SKM-1 treated with dmso at 0.1 percent for 144 hours (cell line): ENCODE measurements around the gene URM1.
"Not testable (repeated sequence)": the region's sequence is repeated elsewhere in the genome, so short reads cannot be mapped to it uniquely, and the experiment has no call there.

Source experiments
- DNase-seq: peaks from one replicate; lab custom pipeline; 2025; ENCODE audit not compliant: unreplicated experiment; lab: John Stamatoyannopoulos, UW

URM1 gene

GRCh38 chr9:128406848-128407391, 35.7 kb downstream of the URM1 start:
- no peak for DNase-seq

GRCh38 chr9:128408963-128409431, 37.8 kb downstream of the URM1 start:
- DNase-seq: no peak

GRCh38 chr9:128409450-128409849, 38.3 kb downstream of the URM1 start:
- no peak for DNase-seq

DNA sequence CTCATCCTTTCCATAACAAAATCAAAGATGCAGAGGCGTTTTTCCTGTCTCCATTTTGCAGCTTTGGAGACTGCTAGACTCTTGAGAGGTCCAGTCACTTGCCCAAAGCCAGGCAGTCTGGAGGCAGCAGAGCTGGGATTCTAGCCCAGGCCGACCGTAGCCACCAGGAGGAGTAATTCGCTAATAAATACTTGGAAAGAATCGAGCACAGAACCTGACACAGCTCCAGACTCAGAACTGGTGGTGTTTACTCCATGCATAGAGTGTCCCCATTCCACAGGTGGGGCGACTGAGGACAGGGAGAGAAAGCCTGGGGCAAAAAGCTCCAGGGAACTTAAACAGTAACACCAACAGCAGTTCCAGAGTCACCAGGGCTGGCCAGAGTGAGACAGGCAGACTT, 38.8 kb downstream of the URM1 start:
- no peak for DNase-seq

DNA sequence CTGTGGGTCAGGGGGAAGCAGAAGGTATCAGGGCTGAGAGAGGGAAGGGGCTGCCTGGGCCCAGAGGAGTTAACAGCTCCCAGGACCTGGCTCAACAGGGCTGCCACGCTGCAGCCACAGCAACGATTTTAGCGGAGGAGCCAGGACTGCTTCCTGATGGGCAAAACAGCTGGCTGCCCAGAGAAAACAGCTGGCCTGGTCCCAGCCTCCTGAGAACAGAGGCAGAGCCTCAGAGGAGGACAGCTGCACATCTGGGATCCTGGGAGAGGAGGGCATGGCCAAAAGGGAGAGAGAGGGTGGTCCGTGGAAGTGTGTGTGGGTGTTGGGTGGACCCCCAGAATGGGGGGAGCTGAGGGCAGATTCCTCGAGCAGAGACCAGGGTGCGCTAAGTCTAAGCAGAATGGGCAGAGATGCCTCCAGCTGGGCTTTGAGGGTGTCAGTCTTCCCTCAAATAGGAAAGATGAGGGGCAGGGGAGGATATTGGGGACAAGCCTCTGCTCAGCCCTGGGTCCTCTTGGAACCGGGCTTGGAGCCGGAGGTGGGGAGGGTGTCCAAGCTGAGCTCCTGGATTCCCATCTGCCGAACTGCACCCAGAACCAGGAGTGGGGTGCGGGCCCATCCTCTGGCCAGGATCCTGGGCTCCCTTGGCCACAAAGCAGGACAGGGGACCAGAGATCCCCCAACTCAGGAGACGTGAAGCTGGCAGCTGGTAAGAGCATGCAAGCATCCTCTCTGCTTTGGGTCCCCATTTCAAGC, 40.4 kb downstream of the URM1 start:
- no peak for DNase-seq

DNA sequence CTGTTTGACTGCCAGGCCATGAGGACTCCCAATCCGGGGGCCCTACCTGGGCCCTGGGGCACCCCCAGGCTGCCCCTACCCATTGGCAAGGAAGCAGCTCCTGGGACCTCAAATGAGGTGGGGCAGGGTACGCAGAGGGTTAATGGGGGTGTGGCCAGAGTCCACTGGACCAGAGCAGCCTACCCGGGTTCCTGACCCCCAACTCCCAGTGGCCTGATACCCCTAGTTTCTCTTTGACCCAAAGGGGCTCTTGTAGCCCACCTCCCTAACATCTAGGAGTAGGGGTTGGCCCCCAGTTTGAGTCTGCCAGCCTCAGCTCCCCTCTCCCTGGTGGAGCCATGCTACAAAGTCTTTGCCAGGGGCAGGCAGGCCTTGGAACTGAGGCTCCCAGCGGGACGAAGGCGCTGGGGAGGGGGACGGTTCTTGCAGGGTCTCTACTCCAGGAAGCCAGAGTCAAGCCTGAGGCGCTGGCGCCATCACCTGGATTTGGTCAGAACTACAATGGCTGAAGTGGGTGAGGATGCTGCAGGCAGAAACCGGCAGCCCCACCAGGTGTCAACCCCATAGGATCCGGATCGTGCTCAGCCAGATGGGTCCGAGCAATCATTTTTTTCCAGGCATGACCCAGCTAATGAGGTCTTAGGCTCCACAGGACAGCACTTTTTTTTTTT, 41.1 kb downstream of the URM1 start:
- peak; percentile 17 for DNase-seq

DNA sequence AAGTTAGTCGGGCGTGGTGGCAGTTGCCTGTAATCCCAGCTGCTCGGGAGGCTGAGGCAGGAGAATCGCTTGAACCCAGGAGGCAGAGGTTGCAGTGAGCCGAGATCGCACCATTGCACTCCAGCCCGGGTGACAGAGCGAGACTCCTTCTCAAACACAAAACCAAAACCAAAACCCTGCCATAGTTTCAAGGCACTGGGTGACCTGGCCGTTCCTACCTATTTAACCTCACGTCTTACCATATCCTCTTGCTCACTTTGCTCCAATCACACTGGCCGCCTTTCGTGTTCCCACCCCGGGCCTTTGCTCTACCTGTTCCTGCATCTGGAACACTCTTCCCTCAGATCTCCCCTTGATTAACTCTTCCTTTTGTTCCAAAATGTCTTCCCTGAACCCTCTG, 42.6 kb downstream of the URM1 start:
- DNase-seq: not testable (repeated sequence)

DNA sequence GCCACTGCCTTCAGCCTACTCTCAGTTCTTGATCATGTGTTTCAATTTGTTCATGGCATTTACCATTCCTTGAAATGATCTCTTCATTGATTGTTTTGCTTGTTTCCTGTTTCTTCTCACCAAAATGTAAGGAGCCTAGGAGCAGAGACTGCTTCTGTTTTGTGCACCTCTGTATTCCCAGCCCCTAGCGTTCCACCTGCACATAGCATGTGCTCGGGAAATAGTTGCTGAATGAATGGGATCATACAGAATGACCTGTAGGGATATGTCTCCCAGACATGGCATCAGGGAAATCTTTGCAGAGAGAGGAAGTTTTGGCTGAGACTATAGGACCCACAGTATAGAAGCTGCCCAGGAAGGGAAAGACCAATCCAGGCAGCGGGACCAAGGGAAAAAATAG, 43.3 kb downstream of the URM1 start:
- no peak for DNase-seq

GRCh38 chr9:128415281-128415680, 44.1 kb downstream of the URM1 start:
- no peak for DNase-seq

GRCh38 chr9:128416014-128416413, 44.8 kb downstream of the URM1 start:
- no peak for DNase-seq

DNA sequence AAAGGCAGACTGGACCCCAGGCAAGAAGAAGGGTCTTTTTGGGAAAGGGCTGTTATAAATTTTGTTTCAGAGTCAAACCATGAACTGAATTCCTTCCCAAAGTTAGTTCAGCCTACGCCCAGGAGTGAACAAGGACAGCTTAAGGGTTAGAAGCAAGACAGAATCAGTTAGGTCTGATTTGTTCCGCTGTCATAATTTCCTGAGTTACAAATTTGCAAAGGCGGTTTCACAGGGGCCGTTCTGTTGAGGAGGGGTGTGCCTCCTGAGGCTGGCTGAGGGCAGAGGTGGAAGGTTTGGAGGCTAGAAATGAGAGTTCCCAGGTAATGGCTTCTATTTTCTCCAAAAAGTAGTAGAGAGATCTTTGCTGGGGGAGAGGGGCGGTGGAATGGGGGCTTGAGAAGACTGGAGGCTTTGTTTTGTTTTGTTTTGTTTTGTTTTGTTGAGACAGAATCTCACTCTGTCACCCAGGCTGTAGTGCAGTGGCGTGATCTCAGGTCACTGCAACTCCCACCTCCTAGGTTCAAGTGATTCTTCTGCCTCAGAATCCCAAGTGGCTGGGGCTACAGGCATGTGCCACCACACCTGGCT, 45.4 kb downstream of the URM1 start:
- no peak for DNase-seq

DNA sequence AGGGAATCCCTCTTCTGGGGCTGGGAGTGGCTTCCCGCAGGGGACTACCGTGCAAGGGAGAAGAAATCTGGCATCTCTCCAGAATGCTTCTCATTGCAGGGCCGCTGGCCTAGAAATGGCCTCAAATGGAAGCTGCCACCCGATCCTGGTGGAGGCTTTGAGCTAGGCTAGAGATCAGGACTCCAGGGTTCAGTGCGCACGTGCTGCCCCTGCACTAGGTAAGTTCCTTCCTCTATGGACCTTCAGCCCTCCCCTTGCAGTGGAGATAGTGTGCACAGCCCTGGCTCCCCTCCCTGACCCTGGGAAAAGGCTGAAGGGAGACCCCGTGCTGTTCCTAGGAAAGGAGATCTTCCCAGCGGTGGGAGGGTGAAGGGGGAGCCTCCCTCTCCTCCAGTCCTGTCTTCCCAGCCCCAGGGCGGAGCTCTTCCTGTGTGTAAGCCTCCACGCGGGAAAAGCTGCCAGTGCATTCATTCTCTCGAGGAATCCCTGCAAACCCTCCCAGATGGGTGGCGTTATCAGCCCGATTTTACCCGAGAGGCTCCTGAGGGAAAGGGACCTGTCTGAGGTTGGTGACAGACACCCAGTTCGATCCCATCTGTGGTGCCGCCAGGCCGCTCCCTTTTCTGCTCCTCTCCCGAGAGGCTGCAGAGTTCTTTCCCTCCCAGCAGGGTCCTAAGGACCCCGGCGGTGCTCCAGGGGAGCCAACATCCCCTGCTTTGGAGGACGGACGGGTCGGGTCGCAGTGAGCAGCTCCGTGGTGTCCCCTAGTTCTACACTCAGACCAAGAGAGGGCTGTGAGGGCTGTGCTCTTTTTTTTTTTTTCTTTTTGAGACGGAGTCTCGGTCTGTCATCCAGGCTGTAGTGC, 48.1 kb downstream of the URM1 start:
- DNase-seq: no peak

DNA sequence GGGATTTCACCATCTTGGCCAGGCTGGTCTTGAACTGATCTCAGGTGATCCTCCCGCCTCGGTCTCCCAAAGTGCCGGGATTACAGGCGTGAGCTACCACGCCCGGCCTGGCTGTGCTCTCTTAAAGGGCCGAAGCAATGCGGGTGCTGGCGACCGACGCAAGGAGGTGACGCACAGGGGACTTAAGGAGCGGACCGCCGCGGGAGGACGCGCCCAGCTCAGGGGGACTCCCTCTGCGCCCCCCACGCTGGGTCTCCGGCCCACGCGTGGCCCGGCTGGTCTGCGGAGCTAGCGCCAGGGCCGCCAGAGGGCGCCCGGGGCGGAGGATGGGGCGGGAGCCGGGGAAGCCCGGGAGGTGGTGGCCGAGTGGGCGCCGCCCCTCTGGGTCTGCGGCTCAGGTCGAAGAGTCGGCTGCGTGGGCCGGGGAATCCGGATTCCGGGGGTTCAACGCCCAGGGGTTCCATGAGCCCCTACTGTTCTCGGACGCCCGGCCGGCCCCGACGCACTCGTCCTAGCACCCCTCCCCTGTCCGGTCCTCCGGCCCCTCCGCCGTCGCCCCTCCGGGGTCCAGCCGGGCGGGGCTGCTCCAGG, 49.0 kb downstream of the URM1 start:
- DNase-seq: peak; percentile 51

DNA sequence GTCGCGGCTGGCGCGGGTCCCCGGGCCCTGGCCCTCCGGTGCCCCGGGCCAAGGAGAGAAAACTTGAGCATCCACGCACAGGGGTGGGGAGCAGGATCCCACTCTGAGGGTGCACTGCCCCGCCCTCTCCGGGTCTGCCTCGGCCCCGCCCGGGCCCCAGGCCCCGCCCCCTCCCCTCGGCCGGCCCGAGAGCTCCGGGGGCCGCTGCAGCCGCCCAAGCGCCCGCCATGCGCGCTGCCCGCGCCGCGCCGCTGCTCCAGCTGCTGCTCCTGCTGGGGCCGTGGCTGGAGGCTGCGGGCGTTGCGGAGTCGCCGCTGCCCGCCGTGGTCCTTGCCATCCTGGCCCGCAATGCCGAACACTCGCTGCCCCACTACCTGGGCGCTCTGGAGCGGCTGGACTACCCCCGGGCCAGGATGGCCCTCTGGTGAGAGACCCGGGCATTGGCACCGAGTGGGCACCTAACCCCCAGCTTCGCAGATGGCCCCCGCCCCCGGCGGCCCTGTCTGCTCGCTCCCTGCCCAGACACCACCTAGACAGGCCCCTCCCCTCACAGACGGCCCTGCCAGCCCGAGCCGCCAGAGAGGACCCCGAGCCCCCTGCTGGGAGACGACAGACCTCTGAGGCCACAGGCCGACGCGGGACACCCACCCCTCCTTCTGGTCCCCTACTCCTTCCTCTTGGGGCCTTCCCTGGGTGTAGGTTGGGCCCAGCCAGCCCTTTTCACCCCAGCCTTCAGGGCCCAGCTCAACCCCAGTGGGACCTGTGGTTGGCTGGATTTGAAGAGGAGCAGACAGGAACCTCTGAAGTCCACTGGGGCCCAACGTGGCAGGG, 49.7 kb downstream of the URM1 start, which contains the start of gene CERCAM:
TSS of gene CERCAM (plus strand) at position 207 of the 831 bp plus-strand sequence. CDS start at position 228, 21 bp downstream.
- DNase-seq: no peak

- DNase-seq: peak; percentile 5
These were observed 50.4 kb downstream of the URM1 start for GRCh38 chr9:128421482-128421996.

DNA sequence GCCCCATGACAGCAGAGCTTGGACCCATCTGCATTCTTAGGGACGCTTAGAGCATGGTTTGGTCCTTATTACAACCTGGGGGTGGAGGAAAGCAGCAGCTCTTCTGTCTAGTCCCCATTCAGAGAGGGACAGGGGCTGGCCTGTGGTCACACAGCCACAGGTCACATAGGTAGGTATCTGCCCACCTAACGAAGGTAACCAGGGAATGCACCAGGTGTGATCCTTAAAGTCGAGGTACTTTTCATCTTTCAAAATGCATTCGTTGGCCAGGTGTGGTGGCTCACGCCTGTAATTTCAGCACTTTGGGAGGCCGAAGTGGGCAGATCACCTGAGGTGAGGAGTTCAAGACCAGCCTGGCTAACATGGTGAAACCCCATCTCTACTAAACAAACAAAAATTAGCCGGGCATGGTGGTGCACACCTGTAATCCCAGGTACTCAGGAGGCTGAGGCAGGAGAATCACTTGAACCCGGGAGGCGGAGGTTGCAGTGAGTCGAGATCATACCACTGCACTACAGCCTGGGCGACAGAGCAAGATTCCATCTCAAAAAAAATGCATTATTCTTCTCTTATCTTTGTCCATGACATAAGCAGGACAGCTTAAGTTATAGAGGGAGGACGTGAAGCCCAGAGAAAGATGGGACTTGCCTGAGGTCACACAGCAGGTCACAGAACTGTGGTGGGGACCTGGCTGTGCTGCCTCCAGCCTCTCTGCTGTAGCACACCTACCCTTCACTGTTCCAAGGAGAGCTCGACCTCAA, 51.0 kb downstream of the URM1 start:
- DNase-seq: not testable (repeated sequence)

DNA sequence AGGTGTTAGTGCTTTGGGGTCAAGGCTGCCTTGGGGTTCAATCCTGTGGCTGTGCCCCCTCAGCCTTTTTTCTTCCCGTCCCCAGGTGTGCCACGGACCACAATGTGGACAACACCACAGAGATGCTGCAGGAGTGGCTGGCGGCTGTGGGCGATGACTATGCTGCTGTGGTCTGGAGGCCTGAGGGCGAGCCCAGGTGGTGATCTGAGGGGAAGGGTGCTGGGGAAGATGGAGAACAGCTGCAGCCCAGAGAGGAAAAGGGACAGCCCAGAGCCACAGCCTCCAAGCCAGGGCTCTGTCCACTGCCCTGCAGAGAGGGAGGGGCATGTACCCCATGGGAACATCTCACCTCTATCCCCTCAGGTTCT, 51.6 kb downstream of the URM1 start:
- no peak for DNase-seq

GRCh38 chr9:128423356-128423755, 52.2 kb downstream of the URM1 start:
- not testable (repeated sequence) for DNase-seq
